Subcutaneous abdominal adipose tissue (tissue), 5 donors: Measurements from ENCODE around the gene ISM1.
A peak's percentile ranks its signal among the peaks of the same experiment; 100 is the strongest.

Source experiments
- H3K27ac ChIP-seq: one replicate; pipeline ENCODE4 v1.7.0; 2013; ENCODE audit warnings: low read depth, mild to moderate bottlenecking, inconsistent platforms, low read length, moderate library complexity
- H3K27me3 ChIP-seq, 5 donors: one replicate each; pipeline ENCODE4 v1.7.0; 2013; ENCODE audit warnings: low read length in 5 of 5, inconsistent platforms in 1 of 5; ENCODE audit not compliant: control insufficient read depth in 5 of 5, insufficient read depth in 4 of 5
- H3K36me3 ChIP-seq, 5 donors: one replicate each; pipeline ENCODE4 v1.7.0; 2013; ENCODE audit warnings: low read length in 5 of 5; ENCODE audit not compliant: control insufficient read depth in 5 of 5, insufficient read depth in 5 of 5
- H3K4me1 ChIP-seq, 5 donors: one replicate each; pipeline ENCODE4 v1.7.0; 2013; ENCODE audit warnings: low read length in 5 of 5, mild to moderate bottlenecking in 3 of 5, moderate library complexity in 1 of 5; ENCODE audit not compliant: control insufficient read depth in 5 of 5, insufficient read depth in 5 of 5
- H3K4me3 ChIP-seq, 5 donors: one replicate each; pipeline ENCODE4 v1.7.0; 2013; ENCODE audit warnings: low read length in 5 of 5, low read depth in 1 of 5
- H3K9ac ChIP-seq, 5 donors: one replicate each; pipeline ENCODE4 v1.7.0; 2013; ENCODE audit warnings: low read length in 5 of 5, mild to moderate bottlenecking in 4 of 5, moderate library complexity in 3 of 5
- H3K9me3 ChIP-seq, 5 donors: one replicate each; pipeline ENCODE4 v1.7.0; 2013; ENCODE audit warnings: low read length in 5 of 5; ENCODE audit not compliant: control insufficient read depth in 5 of 5
- donor health status: healthy.
- donor health status: healthy.
- donor health status: healthy.
- donor health status: healthy.
- donor health status: healthy.

Gene ISM1

DNA sequence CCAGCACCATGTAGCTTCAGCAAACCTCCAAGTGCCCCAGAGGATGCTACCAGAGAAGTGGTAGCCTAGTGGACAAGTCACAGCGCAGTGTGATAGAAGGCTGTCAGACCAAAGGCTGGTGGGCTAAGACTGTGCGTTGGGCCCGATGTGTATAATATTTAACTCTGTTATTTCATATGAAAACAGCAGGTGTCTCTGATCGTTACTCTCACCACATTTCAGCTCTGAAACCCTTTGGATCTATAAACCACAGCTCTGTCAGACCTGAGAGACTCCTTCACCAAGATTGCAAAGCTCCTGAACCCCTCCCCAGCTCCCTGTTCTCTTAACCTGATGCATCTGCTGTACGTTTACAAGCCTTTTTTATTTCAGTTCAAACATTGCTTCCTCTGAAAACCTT, 43.8 kb downstream of the ISM1 start:
- Histone ChIP-seq H3K9me3 (no peaks in the 10 kb centered on the region), H3K27ac (no peak overlapping the region), H3K9ac (no peak overlapping the region), H3K4me1 (no peaks in the 10 kb centered on the region), H3K36me3 (no peaks in the 10 kb centered on the region), H3K27me3 (no peaks in the 10 kb centered on the region), H3K4me3 (no peak overlapping the region)

GRCh38 chr20:13265941-13266340, 44.9 kb downstream of the ISM1 start:
- Histone ChIP-seq H3K9me3 (no peaks in the 10 kb centered on the region), H3K4me3 (no peak overlapping the region), H3K36me3 (no peaks in the 10 kb centered on the region), H3K4me1 (peaks cover 0 to 7% (median 0%) of the 10 kb centered on the region in 5 donors), H3K27ac (no peak overlapping the region), H3K9ac (no peak overlapping the region), H3K27me3 (no peaks in the 10 kb centered on the region)

GRCh38 chr20:13267231-13267630, 46.2 kb downstream of the ISM1 start:
- Histone ChIP-seq H3K36me3 (no peaks in the 10 kb centered on the region), H3K9me3 (no peaks in the 10 kb centered on the region), H3K4me3 (no peak overlapping the region), H3K4me1 (peaks cover 0 to 18% (median 0%) of the 10 kb centered on the region in 5 donors), H3K9ac (no peak overlapping the region), H3K27ac (no peak overlapping the region), H3K27me3 (no peaks in the 10 kb centered on the region)

GRCh38 chr20:13268953-13269352, 47.9 kb downstream of the ISM1 start:
- Histone ChIP-seq H3K4me1 (peaks cover 0 to 25% (median 3%) of the 10 kb centered on the region in 5 donors), H3K9ac (no peak overlapping the region), H3K36me3 (no peaks in the 10 kb centered on the region), H3K27me3 (no peaks in the 10 kb centered on the region), H3K27ac (no peak overlapping the region), H3K4me3 (no peak overlapping the region), H3K9me3 (no peaks in the 10 kb centered on the region)

DNA sequence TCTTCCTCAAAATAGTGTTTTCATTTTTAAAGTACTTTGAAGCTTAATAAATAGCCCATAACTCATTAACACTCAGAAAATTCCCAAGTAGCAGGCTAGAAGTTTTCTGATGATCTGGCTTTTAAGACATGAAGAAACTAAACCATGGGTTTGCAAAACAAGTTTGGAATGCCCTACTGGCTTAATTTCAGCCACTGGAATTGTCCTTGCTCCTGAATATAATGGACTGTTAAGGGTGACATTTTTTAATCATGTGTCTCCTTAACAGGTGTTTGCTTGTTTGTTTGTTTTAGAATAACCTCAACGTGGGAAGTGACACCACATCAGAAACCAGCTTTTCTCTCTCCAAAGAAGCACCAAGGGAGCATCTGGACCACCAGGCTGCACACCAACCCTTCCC, 49.1 kb downstream of the ISM1 start:
- Histone ChIP-seq H3K4me1 (peaks cover 0 to 25% (median 3%) of the 10 kb centered on the region in 5 donors), H3K9ac (no peak overlapping the region), H3K27ac (no peak overlapping the region), H3K27me3 (peaks cover 0 to 2% (median 0%) of the 10 kb centered on the region in 5 donors), H3K4me3 (no peak overlapping the region), H3K9me3 (no peaks in the 10 kb centered on the region), H3K36me3 (no peaks in the 10 kb centered on the region)

DNA sequence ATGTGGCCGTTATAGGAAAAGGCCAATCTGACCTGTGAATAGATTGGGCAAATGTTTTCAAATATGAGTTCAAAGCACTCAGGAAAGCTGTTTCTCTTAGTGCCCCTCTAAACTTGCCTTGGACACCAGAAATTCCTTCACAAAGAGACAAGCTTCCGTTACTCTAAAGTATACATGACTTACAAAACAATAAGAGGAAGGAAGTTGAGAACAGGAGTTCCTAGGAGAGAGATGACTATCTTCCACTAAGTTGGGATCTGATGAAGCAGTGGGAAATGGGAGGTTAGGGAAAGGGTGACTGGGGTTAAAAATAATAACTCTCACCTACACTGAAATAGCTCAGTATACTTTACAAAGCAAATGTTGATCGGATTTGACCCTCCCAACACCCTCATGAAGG, 50.0 kb downstream of the ISM1 start:
- Histone ChIP-seq H3K27me3 (peaks cover 0 to 2% (median 0%) of the 10 kb centered on the region in 5 donors), H3K4me1 (peaks cover 0 to 25% (median 3%) of the 10 kb centered on the region in 5 donors), H3K27ac (no peak overlapping the region), H3K9me3 (no peaks in the 10 kb centered on the region), H3K36me3 (no peaks in the 10 kb centered on the region), H3K9ac (no peak overlapping the region), H3K4me3 (no peak overlapping the region)

GRCh38 chr20:13271977-13272975, 51.2 kb downstream of the ISM1 start:
- no peak overlapping the region for H3K27ac ChIP-seq
- no peaks in the 10 kb centered on the region for H3K9me3 ChIP-seq
- no peak overlapping the region for H3K4me3 ChIP-seq
- peaks cover 0 to 3% (median 0%) of the 10 kb centered on the region in 5 donors for H3K27me3 ChIP-seq
- H3K36me3 ChIP-seq, result no peaks in the 10 kb centered on the region
- no peak overlapping the region for H3K9ac ChIP-seq
- H3K4me1 ChIP-seq, result peaks cover 0 to 26% (median 3%) of the 10 kb centered on the region in 5 donors

DNA sequence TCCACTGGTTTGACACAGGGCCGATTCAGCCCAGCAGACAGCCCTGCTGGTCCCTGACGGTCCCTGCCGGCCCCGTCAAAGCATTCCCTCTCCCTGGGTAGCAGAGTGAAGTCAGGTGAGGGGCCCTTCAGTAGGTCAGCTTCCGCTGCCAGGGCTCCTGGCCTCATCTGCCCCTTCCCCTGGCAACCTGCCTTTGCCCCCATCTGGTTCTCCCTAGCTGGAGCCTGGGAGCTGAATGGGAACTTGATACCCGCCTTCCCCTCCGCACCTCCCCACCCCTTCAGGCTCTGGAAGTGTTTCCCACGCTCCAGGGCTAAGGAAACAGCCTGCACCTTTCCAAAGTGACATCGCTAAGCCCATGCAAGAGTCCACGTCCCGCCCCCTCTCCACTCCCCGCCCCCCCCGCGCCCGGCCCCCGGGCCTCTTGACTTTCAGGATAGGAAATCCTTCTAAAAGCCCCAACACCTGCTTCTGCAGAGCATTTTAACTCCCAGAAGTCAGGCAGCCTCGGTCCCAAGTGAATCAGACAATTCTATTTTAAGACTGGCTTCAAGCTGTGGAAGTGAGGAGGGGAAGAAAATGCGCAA, 53.3 kb downstream of the ISM1 start:
- Histone ChIP-seq H3K27me3 (peaks cover 0 to 4% (median 0%) of the 10 kb centered on the region in 5 donors), H3K27ac (no peak overlapping the region), H3K9ac (no peak overlapping the region), H3K4me1 (peaks cover 0 to 31% (median 3%) of the 10 kb centered on the region in 5 donors), H3K36me3 (no peaks in the 10 kb centered on the region), H3K4me3 (no peak overlapping the region), H3K9me3 (no peaks in the 10 kb centered on the region)

DNA sequence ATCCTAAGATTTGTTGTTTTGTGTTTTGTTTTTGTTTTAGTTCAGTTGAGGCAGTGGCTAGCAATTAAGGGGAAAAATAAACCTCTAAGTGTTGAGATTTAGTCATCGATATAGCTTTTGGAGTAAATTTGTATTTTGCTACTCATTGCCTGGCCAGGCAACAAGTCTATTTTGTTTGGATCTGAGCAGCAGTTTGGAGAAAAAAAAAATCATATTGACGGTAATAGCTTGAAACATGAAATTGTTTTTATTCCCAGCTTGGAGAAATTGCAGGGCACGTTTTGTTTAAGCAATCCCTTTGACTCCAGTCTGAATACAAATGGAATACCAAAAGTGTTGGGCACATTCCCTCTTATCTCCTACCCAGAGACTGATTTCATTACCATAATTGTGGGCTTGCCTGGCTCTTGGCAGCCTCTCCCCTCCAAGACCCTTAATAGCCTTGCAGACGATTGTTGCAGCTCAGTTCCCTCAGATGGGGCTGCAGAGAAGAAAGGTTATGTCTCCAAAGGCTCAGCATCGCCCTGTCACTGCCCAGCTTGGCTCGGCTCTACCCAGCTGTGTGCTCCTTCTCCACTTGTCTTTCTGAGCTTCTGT, 56.0 kb downstream of the ISM1 start:
- peaks cover 0 to 3% (median 0%) of the 10 kb centered on the region in 5 donors for H3K9me3 ChIP-seq
- H3K4me3 ChIP-seq, result no peak overlapping the region
- H3K36me3 ChIP-seq, result peaks cover 0 to 3% (median 0%) of the 10 kb centered on the region in 5 donors
- H3K27me3 ChIP-seq, result peaks cover 0 to 4% (median 0%) of the 10 kb centered on the region in 5 donors
- H3K9ac ChIP-seq, result no peak overlapping the region
- peak overlapping the region; percentile 30 for H3K27ac ChIP-seq
- H3K4me1 ChIP-seq, result peaks cover 0 to 15% (median 3%) of the 10 kb centered on the region in 5 donors
